8988T (cell line): ENCODE measurements around the gene PRDX5.
"Not testable (repeated sequence)": the region's sequence is repeated elsewhere in the genome, so short reads cannot be mapped to it uniquely, and the experiment has no call there.

Experiments used
- DNase-seq: peaks from one replicate; pipeline ENCODE4 v3.0.0; 2011

Gene PRDX5

DNA sequence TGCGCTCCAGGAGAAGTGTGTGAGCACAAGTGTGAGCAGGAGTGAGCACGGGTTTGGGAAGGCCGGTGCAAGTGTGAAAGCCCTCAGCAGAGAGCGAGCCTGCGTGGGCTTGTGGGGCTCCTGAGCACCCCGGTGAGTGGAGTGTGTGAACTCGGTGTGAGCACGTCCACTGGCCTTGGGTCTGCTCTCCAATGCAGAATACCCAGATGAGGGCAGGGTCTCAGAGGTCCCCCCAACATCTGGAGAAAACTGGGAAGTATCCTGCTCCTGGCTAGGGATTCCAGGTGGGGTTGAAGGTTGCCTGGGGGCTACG, 11.4 kb upstream of the PRDX5 start:
- no peak for DNase-seq

GRCh38 chr11:64306876-64307622, 10.9 kb upstream of the PRDX5 start:
- no peak for DNase-seq

DNA sequence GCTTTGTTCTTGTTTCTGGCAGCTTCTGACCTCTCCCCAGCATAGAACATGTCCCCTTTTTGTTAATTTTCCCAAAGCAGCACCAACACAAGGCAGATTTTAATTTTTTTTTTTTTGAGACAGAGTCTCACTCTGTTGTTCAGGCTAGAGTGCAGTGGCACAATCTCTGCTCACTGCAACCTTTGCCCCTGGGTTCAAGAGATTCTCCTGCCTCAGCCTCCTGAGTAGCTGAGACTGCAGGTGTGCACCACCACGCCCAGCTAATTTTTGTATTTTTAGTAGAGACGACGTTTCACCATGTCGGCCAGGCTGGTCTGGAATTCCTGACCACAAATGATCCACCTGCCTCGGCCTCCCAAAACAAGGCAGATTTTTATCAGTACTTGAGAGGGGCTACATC, 10.1 kb upstream of the PRDX5 start:
- not testable (repeated sequence) for DNase-seq

DNA sequence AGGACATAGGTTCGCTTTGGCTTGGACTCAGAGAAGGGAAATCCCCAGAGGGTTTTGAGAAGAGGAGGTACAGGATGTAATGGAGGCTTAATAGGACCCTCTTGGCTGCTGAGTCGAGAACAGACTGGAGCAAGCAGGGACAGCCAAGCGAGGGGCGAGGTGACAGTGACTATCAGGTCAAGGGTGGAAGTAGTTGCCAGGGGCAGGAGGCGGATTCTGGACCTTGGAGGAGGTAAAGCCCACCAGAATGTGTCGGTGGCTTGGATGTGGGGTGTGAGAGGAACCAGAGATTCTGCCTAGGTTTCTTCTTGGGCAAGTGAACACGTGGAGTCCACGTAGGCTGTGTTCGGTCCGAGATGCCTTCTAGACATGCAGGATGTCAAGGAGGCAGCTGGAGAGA, 5.0 kb upstream of the PRDX5 start:
- no peak for DNase-seq

DNA sequence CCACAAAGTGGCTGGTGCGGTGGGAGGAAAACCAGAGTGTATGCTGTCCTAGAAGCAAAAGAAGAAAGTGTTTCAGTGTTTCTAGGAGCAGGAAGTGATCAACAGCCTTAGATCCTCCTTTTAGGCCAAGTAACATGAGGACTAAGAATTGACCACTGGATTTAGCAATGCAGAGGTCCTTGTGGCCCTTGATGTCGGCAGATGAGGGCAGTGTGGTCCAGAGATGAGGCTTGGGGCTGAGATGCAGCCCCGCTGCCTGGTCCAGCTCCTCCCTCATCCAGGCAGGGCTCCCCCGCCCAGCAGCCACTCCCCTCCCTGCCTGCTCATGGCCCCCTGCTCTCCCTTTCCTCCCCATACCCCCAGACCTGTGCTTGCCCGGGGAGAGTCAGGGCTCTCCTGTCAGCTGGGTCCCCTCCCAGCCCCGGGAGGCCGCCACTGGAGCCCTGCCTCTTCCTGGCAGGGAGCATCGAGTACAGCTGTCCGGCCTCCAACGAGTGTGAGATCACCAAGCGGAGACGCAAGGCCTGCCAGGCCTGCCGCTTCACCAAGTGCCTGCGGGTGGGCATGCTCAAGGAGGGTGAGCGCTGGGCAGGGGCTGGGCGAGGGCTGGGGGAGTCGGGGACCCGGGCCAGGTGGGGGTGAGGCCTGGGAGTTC, 4.3 kb upstream of the PRDX5 start:
- DNase-seq = no peak

GRCh38 chr11:64314146-64314804, 3.6 kb upstream of the PRDX5 start:
- DNase-seq = no peak

DNA sequence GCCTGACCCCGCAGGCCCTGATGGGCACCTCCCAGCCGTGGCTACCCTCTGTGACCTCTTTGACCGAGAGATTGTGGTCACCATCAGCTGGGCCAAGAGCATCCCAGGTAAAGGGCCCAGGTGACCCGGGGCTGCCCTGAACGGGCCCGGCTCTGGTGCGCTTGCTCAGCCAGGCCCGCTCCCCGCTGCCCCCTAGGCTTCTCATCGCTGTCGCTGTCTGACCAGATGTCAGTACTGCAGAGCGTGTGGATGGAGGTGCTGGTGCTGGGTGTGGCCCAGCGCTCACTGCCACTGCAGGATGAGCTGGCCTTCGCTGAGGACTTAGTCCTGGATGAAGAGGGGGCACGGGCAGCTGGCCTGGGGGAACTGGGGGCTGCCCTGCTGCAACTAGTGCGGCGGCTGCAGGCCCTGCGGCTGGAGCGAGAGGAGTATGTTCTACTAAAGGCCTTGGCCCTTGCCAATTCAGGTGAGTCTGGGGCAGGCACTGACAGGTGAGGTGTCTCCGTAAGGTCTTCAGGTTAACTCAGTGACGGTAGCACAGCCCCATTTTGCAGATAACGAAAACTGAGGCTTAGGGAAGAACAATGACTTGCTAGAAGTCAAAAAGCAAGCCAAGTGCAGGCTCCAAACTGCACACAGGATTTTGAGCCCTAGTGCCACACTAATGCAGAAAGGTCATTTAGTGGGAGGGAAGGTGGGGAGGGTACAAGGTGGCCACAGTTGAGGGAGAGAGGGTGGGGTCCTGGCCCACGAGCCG, 2.9 kb upstream of the PRDX5 start:
- DNase-seq = no peak

- not testable (repeated sequence) for DNase-seq
Measured at GRCh38 chr11:64315667-64316526, 2.0 kb upstream of the PRDX5 start.

DNA sequence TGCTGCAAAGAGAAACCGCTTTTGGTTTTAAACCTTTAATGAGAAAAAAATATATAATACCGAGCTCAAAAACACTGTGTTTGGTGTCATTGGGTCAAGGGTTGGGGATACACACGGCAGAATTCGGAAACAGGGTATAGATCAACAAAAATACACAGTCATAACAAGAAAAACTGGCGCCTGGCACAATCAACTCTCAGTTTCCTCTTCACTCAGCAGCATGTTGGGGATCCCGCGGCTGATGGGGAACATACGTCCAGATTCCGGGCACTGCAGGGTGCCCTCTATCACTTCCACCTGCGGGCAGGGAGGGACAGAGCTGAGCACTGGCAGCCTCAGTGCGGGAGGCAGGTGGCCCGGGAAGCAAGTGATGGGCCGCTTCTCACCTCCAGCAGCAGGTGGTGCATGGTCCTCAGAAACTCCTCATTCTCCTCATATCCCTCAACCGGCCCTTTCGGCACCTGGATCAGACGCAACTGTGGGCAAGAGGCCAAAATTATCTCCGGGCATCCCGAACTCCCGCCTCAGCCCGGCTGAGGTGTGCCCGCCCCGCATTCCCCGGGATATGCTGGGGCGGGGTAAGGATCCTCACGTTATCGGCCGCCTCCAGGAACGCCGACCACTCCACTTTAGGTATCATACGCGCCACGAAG, 1.1 kb upstream of the PRDX5 start:
- DNase-seq = no peak

GRCh38 chr11:64317325-64317960, 478 bp upstream of the PRDX5 start, which contains the start of gene TRMT112:
Gene TRMT112, minus strand, starts transcription at chr11:64317559. Its CDS starts 33 bp downstream, at chr11:64317526.
- peak; percentile 82 for DNase-seq

- DNase-seq = no peak
Measured at GRCh38 chr11:64318766-64319761, 1.1 kb downstream of the PRDX5 start.

DNA sequence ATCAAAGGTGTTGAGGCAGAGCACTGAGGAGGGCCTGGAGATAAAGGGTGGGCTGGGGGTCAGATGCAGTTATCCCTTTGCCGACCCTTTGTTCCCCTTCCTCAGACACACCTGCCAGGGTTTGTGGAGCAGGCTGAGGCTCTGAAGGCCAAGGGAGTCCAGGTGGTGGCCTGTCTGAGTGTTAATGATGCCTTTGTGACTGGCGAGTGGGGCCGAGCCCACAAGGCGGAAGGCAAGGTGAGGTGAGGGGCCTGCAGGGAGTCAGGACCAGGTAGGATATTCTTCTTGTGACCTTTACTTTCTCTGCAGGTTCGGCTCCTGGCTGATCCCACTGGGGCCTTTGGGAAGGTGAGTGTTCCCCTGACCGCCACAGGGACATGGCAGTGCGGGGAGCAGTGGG, 2.6 kb downstream of the PRDX5 start:
- no peak for DNase-seq

- DNase-seq = no peak
Measured at GRCh38 chr11:64321026-64321425, 3.1 kb downstream of the PRDX5 start.

DNA sequence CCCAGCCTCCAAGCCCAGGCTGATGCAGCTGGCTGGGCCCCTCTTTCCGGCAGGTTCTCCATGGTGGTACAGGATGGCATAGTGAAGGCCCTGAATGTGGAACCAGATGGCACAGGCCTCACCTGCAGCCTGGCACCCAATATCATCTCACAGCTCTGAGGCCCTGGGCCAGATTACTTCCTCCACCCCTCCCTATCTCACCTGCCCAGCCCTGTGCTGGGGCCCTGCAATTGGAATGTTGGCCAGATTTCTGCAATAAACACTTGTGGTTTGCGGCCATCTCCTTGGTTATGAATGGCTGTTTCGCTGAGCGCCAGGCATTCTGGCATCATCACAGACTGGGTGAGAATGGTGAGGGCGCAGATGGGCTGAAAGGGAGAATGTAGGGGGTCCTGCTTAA, 3.6 kb downstream of the PRDX5 start:
- no peak for DNase-seq

- no peak for DNase-seq
Measured at GRCh38 chr11:64322925-64323260, 5.0 kb downstream of the PRDX5 start.

DNA sequence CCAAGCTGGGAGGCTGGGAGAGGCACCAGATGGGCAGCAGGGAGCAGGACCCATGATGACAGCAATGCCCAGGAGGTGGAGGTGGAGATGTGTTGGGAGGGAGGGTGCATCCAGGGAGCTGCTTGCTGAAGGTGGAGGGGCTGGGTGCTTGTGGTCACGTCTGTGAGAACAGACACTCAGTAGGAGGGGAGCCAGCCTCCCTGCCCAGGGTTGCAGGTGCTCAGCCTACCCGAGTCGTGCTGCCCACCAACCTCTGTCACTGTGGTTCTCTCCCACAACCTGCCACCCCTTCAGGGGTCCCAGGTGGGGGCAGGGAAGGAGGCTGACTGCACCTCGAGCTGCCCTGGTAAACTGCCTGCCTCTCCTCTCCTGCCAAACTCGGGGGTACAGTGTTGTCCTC, 5.5 kb downstream of the PRDX5 start:
- DNase-seq = no peak

GRCh38 chr11:64323984-64324383, 6.1 kb downstream of the PRDX5 start:
- DNase-seq = not testable (repeated sequence)

GRCh38 chr11:64324692-64325469, 7.0 kb downstream of the PRDX5 start:
- no peak for DNase-seq

GRCh38 chr11:64327375-64327774, 9.5 kb downstream of the PRDX5 start:
- no peak for DNase-seq
